Measurements from ENCODE around the gene PPP6R1. TPM values are rescaled to one million over a fixed set of nuclear protein-coding genes. Genes with fewer than 3 reads are reported as not detected.
"Not testable (repeated sequence)": the region's sequence is repeated elsewhere in the genome, so short reads cannot be mapped to it uniquely, and the experiment has no call there.

PPP6R1 gene
- total RNA-seq, 1 experiment from 2014 or later: 44.9 TPM

- Histone ChIP-seq H3K4me3 (no peak overlapping the region), H3K4me1 (0 out of 2 replicates have a peak, but pooled peaks cover 2% of the 10 kb centered on the region), H3K27me3 (no peaks in the 10 kb centered on the region), H3K36me3 (no peaks in the 10 kb centered on the region; the same call in 1 of the 2 replicates), H3K27ac (no peak overlapping the region), H3K9me3 (replicated peaks) (no peaks in the 10 kb centered on the region)
- peak; percentile 39 to 42 for DNase-seq
Measured at GRCh38 chr19:55220525-55220924, 38.3 kb downstream of the PPP6R1 start.

- no peaks in the 10 kb centered on the region for H3K36me3 ChIP-seq
- H3K4me3 ChIP-seq: peak overlapping the region; percentile 42
- 0 out of 2 replicates have a peak, but pooled peaks cover 2% of the 10 kb centered on the region for H3K4me1 ChIP-seq
- peak overlapping the region; percentile 19; the same call in 1 of the 2 replicates for H3K27ac ChIP-seq
- peaks cover 5% of the 10 kb centered on the region; the same call in 1 of the 2 replicates for H3K9me3 ChIP-seq (replicated peaks)
- peak; percentile 91 to 93 for DNase-seq
- H3K27me3 ChIP-seq: no peaks in the 10 kb centered on the region
Measured at GRCh38 chr19:55216461-55217198, 42.2 kb downstream of the PPP6R1 start.

GRCh38 chr19:55213547-55213946 is 45.3 kb downstream of the PPP6R1 start:
- no peaks in the 10 kb centered on the region for H3K36me3 ChIP-seq
- H3K27ac ChIP-seq: no peak overlapping the region
- H3K9me3 ChIP-seq (replicated peaks): peaks cover 5% of the 10 kb centered on the region; the same call in 1 of the 2 replicates
- peaks cover 14% of the 10 kb centered on the region for H3K4me1 ChIP-seq
- H3K27me3 ChIP-seq: no peaks in the 10 kb centered on the region
- DNase-seq: no peak
- H3K4me3 ChIP-seq: no peak overlapping the region

- H3K4me1 ChIP-seq: peaks cover 14% of the 10 kb centered on the region
- peak in 1 of 2 experiments; percentile 35 for DNase-seq
Measured at GRCh38 chr19:55212447-55212846, 46.4 kb downstream of the PPP6R1 start.

GRCh38 chr19:55209693-55210472 is 48.9 kb downstream of the PPP6R1 start:
- no peaks in the 10 kb centered on the region for H3K27me3 ChIP-seq
- peaks cover 12% of the 10 kb centered on the region for H3K4me1 ChIP-seq
- peaks cover 5% of the 10 kb centered on the region; the same call in 1 of the 2 replicates for H3K9me3 ChIP-seq (replicated peaks)
- no peak overlapping the region for H3K4me3 ChIP-seq
- DNase-seq: no peak
- H3K27ac ChIP-seq: no peak overlapping the region
- H3K36me3 ChIP-seq: no peaks in the 10 kb centered on the region

More at GRCh38 chr19:55212447-55212846, 46.4 kb downstream of the PPP6R1 start:
- no peak overlapping the region for H3K4me3 ChIP-seq
- peaks cover 5% of the 10 kb centered on the region; the same call in 1 of the 2 replicates for H3K9me3 ChIP-seq (replicated peaks)
- no peaks in the 10 kb centered on the region for H3K36me3 ChIP-seq
- H3K27ac ChIP-seq: no peak overlapping the region
- no peaks in the 10 kb centered on the region for H3K27me3 ChIP-seq

- Histone ChIP-seq H3K9me3 (replicated peaks) (peaks cover 5% of the 10 kb centered on the region; the same call in 1 of the 2 replicates), H3K27ac (no peak within 1 kb of the TSS), H3K4me1 (peaks cover 12% of the 10 kb centered on the region), H3K27me3 (no peaks in the 10 kb centered on the region), H3K4me3 (no peak within 1 kb of the TSS), H3K36me3 (no peaks in the 10 kb centered on the region)
- no peak for DNase-seq
Measured at GRCh38 chr19:55208880-55209692, 49.7 kb downstream of the PPP6R1 start, which contains the start of gene PTPRH. TSS of gene PTPRH (minus strand) at chr19:55209501. CDS start at chr19:55209433, 68 bp downstream.

GRCh38 chr19:55206664-55207500 is 51.9 kb downstream of the PPP6R1 start:
- Histone ChIP-seq H3K4me1 (peaks cover 12% of the 10 kb centered on the region), H3K4me3 (peak overlapping the region; percentile 31), H3K27ac (no peak overlapping the region), H3K9me3 (replicated peaks) (no peaks in the 10 kb centered on the region), H3K27me3 (no peaks in the 10 kb centered on the region), H3K36me3 (no peaks in the 10 kb centered on the region)
- peak; percentile 84 to 85 for DNase-seq

GRCh38 chr19:55202199-55202598 is 56.6 kb downstream of the PPP6R1 start:
- not testable (repeated sequence) for H3K27me3 ChIP-seq; H3K4me1 ChIP-seq; H3K9me3 ChIP-seq (replicated peaks); DNase-seq; H3K4me3 ChIP-seq; H3K36me3 ChIP-seq; H3K27ac ChIP-seq

- Histone ChIP-seq H3K27me3 (no peaks in the 10 kb centered on the region), H3K4me3 (no peak overlapping the region), H3K36me3 (no peaks in the 10 kb centered on the region), H3K27ac (no peak overlapping the region), H3K4me1 (no peaks in the 10 kb centered on the region), H3K9me3 (replicated peaks) (no peaks in the 10 kb centered on the region)
- no peak for DNase-seq
Measured at GRCh38 chr19:55199620-55200204, 59.1 kb downstream of the PPP6R1 start.

GRCh38 chr19:55198651-55199050 is 60.2 kb downstream of the PPP6R1 start:
- Histone ChIP-seq H3K4me1 (no peaks in the 10 kb centered on the region), H3K27me3 (no peaks in the 10 kb centered on the region), H3K4me3 (no peak overlapping the region), H3K36me3 (no peaks in the 10 kb centered on the region), H3K9me3 (replicated peaks) (no peaks in the 10 kb centered on the region), H3K27ac (no peak overlapping the region)
- DNase-seq: no peak

- H3K27ac ChIP-seq: no peak overlapping the region
- H3K9me3 ChIP-seq (replicated peaks): no peaks in the 10 kb centered on the region
- no peaks in the 10 kb centered on the region for H3K27me3 ChIP-seq
- peak in 1 of 2 experiments; percentile 35 for DNase-seq
- no peak overlapping the region for H3K4me3 ChIP-seq
- no peaks in the 10 kb centered on the region for H3K36me3 ChIP-seq
- H3K4me1 ChIP-seq: no peaks in the 10 kb centered on the region
Measured at GRCh38 chr19:55197528-55197927, 61.3 kb downstream of the PPP6R1 start.

- H3K4me3 ChIP-seq: no peak overlapping the region
- DNase-seq: no peak
- no peaks in the 10 kb centered on the region for H3K9me3 ChIP-seq (replicated peaks)
- H3K36me3 ChIP-seq: no peaks in the 10 kb centered on the region
- H3K27ac ChIP-seq: no peak overlapping the region
- H3K27me3 ChIP-seq: no peaks in the 10 kb centered on the region
- H3K4me1 ChIP-seq: no peaks in the 10 kb centered on the region
Measured at GRCh38 chr19:55196803-55197202, 62.0 kb downstream of the PPP6R1 start.

GRCh38 chr19:55193481-55193880 is 65.3 kb downstream of the PPP6R1 start:
- Histone ChIP-seq H3K4me1 (no peaks in the 10 kb centered on the region), H3K4me3 (no peak overlapping the region), H3K27me3 (no peaks in the 10 kb centered on the region), H3K9me3 (replicated peaks) (no peaks in the 10 kb centered on the region), H3K27ac (no peak overlapping the region), H3K36me3 (no peaks in the 10 kb centered on the region)
- DNase-seq: no peak

Measured in SJCRH30 (cell line).